ENCODE measurements around the gene ADAD2.
"Not testable (repeated sequence)": the region's sequence is repeated elsewhere in the genome, so short reads cannot be mapped to it uniquely, and the experiment has no call there.

ADAD2 gene

DNA sequence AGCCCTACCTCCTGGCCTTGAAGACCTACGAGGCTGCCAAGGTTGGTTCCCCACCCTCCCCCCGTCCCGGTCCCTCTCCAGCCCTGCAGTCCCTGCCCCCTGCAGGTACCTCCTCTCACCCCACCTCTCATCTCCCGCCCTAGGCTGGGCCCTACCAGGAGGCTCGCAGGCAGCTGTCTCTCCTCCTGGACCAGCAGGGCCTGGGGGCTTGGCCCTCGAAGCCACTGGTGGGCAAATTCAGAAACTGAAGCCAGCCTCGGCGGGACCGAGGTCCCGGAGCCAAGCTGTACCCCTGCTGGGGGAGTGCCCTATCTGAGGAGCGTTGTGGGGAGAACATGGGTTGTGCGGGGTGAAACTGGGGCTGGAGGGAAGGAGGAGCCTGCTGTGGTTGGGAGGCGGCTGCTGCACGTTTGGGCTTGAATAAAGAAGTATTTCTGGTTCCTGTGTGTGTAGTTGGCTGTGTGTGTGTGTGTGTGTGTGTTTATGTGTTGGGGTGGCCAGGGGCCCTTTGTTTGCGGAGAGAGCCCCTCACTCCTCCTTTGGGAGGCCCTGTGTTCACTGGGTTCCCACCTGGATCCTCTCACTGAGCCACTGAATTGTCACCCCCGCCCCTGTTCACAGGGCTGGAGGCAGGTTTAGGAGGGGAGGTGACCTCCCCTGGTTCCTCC lies 5.9 kb downstream of the ADAD2 start:
- no peak for DNase-seq

DNA sequence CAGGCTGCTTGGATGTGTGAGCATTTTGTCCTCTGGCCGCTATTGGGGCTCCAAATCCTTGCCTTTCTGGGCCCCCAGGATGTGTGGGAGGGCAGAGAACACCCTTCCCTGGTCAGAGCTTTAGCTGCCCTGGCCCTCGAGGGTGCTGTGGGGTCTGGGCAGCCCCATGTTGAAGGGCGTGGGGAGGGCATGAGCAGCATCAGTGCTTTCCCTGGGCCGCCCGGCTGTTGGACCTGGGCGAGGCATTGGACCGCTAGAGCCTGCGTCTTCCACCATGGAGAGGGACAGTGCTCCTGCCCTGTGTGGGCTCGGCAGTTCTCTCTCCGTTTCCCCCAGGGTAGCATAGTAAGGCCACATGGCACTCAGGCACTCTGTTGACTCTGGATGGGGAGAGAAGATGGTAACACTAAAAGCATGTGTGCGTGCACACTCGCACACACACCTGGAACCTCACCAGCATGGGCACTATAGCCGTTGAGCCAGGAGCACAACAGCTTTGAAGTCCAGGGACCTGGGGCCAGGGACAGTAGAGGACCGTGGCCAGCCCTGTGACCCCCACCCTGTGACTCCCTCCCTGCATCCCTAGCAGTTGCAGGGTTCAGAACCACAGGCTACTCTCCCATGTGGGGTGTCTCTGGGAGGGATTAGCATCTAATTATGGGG lies 6.6 kb downstream of the ADAD2 start:
- DNase-seq = no peak

DNA sequence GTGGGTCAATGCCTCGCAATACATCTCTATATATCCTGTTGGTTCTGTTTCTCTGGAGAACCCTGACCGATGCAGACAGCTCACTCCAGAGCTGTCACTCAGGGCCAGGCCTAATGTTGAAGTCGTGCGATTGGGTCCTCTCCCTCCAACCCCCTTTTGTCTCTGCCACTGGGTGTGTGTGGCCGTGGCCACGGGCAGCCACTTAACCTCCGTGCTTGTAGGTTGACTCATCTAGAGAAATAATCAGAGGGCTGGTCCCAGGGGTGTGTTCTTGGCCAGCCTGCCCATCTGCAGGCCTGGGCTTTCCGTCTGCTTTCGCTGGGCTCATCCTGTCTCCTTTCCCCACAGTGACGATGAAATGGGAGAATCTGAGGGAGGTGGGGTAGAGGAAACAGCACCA lies 7.4 kb downstream of the ADAD2 start:
- DNase-seq = no peak

DNA sequence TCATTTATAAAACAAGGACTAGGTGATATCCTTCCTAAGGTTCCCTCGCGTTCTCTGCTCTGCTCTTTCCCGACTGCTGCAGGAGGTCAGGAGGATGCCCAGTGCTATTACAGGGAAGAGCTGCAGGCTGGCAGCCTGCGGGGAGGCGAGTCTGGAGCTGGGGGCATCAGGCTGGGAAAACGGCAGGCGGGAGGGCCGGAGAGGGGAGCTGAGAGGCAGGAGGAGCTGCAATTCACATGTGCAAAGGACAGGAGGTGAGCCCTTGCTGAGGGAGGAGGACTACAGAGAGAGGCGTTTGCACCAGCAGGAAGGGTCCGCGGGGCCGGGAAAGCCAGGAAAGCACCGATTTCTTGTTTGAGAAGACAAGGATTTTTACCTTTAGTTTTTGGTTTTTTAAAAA lies 8.1 kb downstream of the ADAD2 start:
- peak; percentile 63 for DNase-seq

DNA sequence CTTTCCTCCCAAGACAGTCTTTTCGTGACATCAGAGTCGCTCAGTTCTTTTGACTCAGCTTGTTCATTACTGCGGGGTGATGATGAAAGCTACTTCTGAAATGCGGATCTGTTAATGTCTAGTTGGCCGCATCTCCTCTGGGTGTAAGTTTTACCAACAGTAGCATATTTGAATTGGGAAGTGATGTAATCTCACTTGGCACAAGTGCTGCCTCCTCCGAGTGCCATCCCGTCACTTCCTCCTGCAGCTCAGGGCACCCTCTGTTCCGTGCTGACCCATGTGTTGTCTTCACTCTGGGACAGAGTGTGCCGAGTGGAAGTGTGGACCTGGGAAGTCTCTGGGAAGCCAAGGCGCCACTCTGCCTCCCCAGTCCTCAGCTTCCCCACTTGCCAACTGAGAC lies 8.9 kb downstream of the ADAD2 start:
- DNase-seq = no peak

DNA sequence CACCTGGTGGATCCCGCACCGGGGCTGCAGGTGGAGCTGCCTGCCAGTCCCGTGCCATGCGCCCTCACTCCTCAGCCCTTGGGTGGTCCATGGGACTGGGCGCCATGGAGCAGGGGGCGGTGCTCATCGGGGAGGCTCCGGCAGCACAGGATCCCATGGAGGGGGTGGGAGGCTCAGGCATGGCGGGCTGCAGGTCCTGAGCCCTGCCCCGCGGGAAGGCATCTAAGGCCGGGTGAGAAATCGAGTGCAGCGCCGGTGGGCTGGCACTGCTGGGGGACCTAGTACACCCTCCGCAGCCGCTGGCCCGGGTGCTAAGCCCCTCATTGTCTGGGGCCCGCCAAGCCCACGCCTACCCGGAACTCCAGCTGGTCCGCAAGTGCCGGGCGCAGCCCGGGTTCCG lies 13.6 kb downstream of the ADAD2 start:
- not testable (repeated sequence) for DNase-seq

DNA sequence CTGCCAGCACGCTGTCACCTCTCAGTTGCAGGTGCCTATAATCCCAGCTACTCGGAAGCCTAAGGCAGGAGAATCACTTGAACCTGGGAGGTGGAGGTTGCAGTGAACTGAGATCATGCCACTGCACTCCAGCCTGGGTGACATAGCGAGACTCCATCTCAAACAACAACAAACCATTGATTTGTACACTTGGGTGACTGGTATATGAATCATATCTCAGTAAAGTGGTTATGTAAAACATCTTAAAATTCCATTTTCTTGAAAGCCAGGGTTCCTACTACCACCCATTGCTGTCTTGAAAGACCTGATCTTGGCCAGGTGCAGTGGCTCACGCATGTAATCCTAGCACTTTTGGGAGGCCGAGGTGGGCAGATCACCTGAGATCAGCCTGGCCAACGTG lies 14.2 kb downstream of the ADAD2 start:
- not testable (repeated sequence) for DNase-seq

DNA sequence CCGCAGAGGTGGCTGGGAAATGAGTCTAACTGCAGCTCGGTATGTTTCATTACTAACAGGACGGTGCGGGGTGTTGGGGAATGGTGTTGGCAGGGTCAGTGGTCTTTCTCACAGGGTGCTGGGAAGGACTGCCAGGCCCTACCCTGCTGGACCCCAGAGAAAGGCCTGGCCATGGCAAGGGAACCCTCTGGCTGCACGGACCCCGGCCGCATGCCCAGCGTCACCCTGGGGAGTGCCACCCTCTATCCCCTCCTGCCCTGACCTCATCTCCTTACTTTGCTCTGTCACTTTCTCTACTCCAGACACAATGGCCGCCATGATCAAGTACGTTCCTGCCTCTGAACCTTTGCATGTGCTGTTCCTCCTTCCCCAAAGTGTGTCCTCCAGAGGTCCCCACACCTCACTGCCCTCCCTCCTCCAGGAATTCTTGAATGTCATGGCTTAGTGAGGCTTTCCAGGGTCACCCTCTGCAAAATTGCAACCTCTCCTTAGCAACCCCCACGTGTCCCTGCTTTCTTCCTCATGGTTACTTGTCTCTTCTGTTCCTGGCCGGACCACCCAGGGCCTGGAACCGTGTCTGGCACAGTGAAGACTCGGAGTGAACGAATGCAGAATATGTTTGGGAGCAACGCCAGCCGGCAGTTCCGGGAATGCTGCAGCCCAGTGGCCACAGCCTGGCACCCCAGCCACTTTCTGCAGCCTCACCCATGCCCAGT lies 15.2 kb downstream of the ADAD2 start:
- DNase-seq = no peak

DNA sequence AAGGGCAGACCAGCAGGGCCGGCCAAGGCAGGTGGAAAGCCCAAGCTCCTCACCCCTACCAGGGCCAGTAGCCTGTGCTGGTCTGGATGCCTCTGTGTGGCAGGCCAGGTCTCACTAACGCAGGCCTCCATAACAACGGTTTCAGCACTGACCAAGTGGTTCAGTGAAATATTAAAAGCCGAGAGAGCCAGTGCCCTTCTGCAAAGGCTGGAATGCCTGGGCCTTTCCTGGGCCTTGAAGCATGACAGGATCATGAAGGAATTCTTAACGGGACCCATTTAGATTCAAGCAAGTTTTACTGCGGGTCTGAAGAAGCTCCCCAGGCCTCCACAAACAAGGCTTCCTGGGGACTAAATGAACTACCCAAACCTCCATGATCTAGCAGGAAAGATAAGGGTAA lies 16.3 kb downstream of the ADAD2 start:
- no peak for DNase-seq

DNA sequence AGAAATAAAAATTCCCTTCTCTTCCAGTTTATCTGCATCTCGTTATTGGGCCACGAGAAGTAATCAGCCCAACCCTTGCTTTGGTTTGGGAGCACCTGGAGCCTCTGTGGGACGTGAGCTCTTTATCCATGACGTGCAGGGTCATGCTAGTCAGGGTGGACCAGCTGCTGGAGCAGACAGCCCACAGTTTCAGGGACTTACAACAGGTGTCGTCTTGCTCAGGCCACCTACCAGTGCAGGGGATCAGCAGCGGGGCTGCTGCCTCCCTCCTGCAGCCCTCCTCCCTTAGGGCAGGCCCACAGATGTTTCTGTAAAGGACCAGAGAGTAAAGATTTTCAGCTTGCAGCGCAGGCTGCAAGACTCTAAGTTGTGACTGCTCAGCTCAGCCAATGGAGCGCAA lies 16.9 kb downstream of the ADAD2 start:
- peak; percentile 82 for DNase-seq

DNA sequence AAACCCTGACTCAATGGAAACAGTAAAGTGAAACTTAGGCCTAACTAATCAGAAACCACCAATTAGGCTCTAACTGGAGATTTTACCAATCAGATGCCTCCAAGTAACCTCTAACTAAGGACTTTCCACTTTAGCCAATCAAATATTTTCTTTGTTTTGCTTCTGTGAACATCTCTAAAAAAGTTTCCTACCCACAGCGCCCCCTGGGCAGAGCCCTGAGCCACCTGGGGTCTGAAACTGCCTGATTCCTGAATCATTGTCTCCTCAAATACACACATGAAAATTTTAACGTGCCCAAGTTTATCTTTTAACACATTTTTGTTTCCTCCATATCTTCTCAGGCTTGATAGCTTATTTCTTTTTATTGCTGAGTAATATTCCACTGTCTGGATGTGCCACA lies 19.0 kb downstream of the ADAD2 start:
- DNase-seq = no peak

DNA sequence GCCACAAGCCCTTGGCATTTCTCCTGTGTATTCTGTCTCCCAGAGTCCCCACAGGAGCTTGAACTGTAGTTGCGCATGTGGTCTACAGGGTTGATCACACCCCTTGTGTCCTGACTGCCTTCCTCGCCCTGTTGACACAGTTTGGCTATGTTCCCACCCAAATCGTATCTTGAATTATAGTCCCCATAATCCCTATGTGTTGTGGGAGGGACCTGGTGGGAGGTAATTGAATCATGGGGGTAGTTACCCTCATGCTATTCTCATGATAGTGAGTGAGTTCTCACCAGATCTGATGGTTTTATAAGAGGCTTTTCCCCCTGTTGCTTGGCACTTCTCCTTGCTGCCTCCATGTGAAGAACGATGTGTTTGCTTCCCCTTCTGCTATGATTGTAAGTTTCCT lies 21.2 kb downstream of the ADAD2 start:
- DNase-seq = no peak

DNA sequence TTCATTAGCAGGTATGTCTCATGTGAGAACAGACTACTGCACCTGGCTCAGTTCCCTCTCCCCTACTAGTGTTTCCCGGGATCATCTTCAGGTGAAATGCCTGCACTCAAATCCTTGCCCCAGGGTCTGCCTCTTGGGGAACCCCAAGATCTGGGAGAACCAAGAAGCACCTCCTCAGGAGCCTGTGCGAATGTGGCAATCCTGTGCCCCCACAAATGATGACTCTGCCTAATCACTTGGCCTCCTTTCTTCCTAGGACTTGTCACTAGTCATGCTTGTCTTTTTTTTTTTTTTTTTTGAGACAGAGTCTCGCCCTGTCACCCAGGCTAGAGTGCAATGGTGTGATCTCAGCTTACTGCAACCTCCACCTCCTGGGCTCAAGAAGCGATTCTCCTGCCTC lies 21.7 kb downstream of the ADAD2 start:
- no peak for DNase-seq

DNA sequence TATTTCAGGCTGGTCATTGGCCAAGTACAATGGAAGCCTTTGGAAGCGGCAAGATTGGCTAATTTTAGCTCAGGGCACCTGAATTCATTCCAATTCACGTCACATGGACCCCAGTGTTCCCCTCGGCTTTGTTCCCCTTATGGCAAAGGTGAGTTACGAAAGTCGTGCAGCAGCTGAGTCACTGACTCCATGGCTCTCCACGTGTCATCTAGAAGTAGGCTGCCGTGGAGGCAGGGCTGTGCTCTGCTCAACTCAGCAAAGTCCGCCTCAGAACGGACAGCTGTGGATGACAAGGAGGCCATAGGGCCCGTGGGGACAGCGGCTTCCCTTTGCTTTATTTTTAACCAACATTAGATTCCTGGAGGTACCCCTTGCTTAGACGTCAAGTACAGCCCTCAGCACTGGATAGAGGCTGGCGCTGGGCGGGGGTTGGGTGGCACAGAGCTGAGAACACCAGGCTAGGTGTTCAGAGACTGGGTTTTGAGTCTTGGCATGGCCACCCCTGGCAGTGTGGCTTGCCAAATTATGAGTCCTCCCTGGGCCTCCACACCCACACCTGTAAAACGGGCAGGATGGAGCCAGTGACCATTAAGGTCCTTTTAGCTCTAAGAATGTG lies 23.6 kb downstream of the ADAD2 start:
- no peak for DNase-seq

DNA sequence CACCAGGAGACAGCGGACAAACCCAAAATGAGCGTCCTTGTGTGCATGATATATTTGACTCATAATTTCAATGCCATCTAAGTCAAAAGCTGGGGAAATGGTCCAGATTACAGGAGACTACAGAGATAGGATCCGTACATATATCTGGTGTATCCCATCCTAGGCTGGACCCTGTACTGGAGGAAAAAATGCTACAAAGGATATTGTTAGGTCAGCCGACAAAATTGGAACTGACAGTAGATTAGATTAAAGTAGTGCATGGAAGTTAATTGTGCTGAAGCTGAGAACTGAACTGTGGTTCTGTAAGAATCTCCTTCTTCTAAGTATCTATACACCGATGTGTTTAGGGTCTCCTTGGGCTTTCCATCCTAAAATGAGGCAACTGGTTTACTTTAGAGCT lies 24.6 kb downstream of the ADAD2 start:
- DNase-seq = no peak

DNA sequence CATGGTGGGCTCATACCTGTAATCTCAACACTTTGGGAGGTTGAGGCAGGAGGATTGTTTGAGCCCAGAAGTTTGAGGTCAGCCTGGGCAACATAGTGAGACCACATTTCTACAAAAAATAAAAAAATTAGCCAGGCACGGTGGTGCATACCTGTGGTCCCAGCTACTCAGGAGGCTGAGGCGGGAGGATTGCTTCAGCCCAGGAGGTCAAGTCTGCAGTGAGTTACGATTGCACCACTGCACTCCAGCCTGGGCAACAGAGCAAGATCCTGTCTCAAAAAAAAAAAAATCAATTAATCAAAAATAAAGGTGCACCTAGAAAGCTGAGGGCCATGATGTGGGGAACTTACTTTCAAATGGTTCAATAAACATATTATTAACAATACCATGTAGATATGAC lies 25.2 kb downstream of the ADAD2 start:
- DNase-seq = not testable (repeated sequence)

DNA sequence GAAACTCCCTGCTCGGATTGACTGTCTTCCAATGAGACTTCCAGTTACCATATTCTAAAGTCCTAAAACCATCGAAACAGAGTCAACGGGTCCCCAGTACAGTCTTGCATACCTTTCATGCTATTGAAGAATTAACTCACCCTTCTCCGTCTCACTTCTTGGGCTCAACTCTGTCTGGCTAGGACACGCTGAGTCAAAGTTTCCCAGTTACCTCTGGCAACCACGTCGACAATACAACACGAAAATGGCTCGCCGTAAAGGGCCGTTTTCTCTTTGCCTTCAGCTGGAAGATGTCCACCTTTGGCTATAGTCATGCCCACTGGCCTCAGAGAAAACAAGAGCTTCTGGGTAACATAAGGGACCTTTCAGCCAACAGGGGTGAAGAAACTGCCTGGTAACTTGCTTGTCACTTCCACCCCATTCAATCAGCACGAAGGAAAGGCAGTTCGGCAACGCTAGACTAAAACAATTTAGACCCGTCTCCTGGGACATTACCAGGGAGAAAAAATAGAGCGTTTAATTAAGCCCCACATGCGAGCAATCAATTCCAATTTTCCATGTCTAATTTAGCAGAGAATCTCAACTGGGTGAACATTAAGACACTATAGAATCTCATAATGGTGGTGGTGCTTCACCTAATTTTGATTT lies 27.3 kb downstream of the ADAD2 start:
- no peak for DNase-seq

DNA sequence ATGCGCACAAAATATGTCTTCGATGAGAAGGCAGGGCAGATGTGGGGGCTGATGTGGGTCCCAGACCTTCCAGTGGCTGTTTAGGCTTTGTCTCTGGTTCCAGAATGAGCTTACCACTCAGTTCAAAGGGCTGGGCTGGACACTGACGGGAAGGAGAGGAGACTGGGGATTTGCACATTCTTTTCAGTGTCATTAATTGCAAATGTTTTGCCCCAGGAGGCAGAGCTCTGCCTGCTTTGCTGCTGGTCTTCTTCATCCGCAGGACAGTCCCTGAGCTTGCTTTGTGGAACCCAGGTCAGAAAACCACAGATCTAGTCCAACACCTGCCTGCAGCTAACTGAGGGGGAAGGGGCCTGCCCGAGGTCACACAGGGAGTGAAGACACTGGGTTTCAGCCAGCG lies 28.0 kb downstream of the ADAD2 start:
- DNase-seq = no peak

DNA sequence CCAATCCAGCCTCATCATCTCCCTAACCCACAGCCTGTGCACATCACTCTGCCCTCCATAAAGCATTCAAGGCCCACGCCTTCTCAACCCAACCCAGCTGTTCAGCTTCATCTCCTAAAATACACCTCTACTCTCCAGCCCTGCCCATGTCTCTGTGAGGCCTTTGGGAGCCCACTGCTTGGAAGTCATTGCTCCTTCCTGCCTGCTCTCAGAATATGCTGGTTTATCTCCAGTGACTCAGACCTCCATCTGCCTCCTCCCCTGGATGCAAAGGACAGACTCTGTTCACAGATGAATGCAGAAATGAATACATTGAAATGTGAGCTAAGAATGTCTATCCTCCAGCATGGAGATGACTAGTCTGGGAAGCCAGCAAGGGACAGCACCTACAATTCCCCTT lies 29.9 kb downstream of the ADAD2 start:
- DNase-seq = no peak

DNA sequence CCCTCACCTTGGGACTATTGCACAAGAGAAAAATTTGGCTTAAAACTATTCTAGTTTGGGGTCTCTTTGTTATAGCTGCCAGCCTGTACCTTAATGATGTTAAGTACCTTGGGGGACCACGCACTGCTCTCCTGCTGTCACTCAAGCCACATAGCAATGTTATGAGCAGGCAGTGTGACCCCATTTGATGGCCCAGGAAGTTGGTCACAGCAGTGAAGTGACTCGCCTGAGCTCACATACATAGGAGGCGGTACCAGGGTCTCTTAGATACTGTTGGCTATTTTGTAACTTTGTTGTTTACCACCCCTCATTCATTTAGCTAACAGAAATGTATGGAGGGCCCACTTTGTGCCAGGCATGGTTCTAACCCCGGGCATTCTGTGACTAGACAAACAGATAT lies 32.5 kb downstream of the ADAD2 start:
- DNase-seq = no peak

DNA sequence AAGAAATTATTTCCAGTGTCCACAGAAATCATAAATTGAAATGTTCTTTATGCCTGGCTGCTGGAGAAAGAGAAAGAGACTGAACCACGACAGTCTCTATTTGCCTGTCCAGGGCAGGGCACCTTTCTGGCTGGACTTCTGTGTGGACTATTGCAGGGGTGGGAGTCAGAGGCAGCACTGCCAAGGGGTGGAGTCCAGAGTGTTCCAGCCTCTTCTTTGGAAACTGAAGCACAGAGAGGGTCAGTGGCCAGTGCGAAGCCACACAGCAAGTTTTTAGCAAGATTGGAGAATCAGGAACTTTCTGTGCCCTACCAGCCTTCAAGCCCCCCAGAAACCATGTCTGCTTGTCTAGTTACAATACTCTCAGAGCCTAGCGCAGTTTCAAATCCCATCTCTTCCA lies 33.6 kb downstream of the ADAD2 start:
- DNase-seq = no peak

DNA sequence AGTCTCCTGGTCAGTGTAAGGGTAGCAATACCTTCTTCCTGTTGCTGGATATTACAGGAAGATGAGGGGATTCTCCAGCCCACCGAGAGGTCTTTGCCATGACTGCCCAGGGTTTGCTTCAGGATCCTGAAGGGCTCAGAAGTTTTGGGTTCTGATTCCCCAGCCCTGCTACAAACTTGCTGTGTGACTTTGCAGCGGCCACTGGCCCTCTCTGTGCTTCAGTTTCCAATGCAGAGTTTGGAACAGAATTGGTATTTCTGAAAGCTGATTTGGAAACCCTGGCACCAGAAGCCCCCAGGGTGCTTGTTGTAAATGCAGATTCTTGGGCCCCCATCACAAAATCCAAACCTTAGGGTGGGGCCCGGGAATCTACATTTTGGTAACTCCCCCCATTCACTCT lies 34.2 kb downstream of the ADAD2 start:
- no peak for DNase-seq

DNA sequence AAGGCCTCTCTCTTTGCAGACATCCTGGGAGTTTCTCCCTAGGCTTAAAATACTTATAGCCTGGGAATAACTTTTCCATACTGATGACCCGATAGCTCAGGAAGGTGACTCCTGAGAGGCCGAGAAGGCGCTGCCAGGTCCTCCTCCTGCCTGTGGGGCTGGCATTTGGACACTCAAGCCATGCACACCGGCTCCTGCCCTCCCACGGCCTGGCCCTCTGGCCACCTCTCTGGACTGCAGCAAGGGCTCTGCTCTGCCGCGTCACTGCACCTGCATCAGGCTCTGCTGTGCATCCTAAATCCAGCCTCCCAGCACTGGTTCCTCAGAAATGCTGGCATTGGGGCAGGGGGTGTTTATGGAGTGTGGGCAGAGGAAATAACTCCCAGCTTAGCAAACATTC lies 34.6 kb downstream of the ADAD2 start:
- DNase-seq = no peak

DNA sequence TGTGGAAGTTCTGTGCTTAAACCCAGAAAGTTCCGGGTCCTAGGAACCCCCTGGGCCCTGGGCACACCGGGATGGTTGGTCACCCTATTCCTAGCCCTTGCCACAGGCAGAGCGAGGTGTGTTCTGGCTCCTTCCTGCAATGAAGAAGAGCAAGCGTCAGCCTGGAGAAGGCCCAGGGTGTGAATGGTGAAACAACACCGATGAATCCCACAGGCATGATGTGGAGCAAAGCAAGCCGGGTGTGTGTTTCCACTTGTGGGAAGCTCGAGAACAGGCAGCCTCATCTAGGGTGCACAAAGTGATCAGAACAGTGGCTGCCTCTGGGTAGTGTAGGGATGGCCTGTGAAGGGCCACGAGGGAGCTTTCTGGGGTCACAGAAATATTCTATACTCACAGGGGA lies 35.1 kb downstream of the ADAD2 start:
- DNase-seq = no peak

Data from NCI-H82 (cell line).